Stimulated activated naive B cell treated with anti-CD40 and anti-IgM and Interleukin-4, amounts not matched to agents 10 μg/mL and 1 μg/mL and 100 μg/mL, for 72 hours (primary cell): ENCODE measurements around the gene ESD.
"Not testable (repeated sequence)": the region's sequence is repeated elsewhere in the genome, so short reads cannot be mapped to it uniquely, and the experiment has no call there.

ENCODE experiments used
- ATAC-seq, 2 donors: fragments of 150-1000 bp; cut with Tn5 transposase; replicated peaks; 2 replicates each; pipeline ENCODE4 v1.10.0; 2021; ENCODE audit warnings: moderate library complexity in 1 of 2
- DNase-seq: peaks from one replicate; pipeline ENCODE4 v3.0.0; 2021
- H3K27ac Mint-ChIP-seq: one replicate; pipeline ENCODE4 v1.8.0; 2022; ENCODE audit warnings: mild to moderate bottlenecking, mixed read lengths
- H3K27me3 Mint-ChIP-seq, 2 donors: one replicate each; pipeline ENCODE4 v1.8.0; 2022; ENCODE audit warnings: mixed read lengths in 2 of 2
- H3K36me3 Mint-ChIP-seq, 2 donors: one replicate each; pipeline ENCODE4 v1.8.0; 2022; ENCODE audit warnings: mixed read lengths in 2 of 2, mild to moderate bottlenecking in 1 of 2
- H3K4me1 Mint-ChIP-seq, 2 donors: one replicate each; pipeline ENCODE4 v1.8.0; 2022; ENCODE audit warnings: mixed read lengths in 2 of 2, mild to moderate bottlenecking in 1 of 2
- H3K4me3 Mint-ChIP-seq, 2 donors: one replicate each; pipeline ENCODE4 v1.8.0; 2022; ENCODE audit warnings: mild to moderate bottlenecking in 2 of 2, mixed read lengths in 2 of 2, moderate library complexity in 1 of 2
- H3K9me3 Mint-ChIP-seq, 2 donors: one replicate each; pipeline ENCODE4 v1.8.0; 2022; ENCODE audit warnings: mixed read lengths in 2 of 2, mild to moderate bottlenecking in 1 of 2

ESD gene

GRCh38 chr13:46771693-46772092, 25.3 kb downstream of the ESD start:
- Mint-ChIP-seq H3K27me3 (no peaks in the 10 kb centered on the region), H3K4me3 (no peak overlapping the region), H3K27ac (no peak overlapping the region), H3K4me1 (no peaks in the 10 kb centered on the region), H3K36me3 (peaks cover 45 to 63% of the 10 kb centered on the region in 2 donors), H3K9me3 (no peaks in the 10 kb centered on the region)
- DNase-seq (no peak), ATAC-seq (no peak)

GRCh38 chr13:46769925-46770324, 27.0 kb downstream of the ESD start:
- not testable (repeated sequence) for DNase-seq, H3K4me1 Mint-ChIP-seq, H3K9me3 Mint-ChIP-seq, ATAC-seq, H3K27me3 Mint-ChIP-seq, H3K27ac Mint-ChIP-seq, H3K4me3 Mint-ChIP-seq
- peaks cover 38 to 50% of the 10 kb centered on the region in 2 donors for H3K36me3 Mint-ChIP-seq

- DNase-seq: no peak
- Mint-ChIP-seq H3K27ac (no peak overlapping the region), H3K27me3 (peaks cover 5 to 13% of the 10 kb centered on the region in 2 donors), H3K36me3 (peaks cover 0 to 2% of the 10 kb centered on the region in 2 donors), H3K9me3 (no peaks in the 10 kb centered on the region), H3K4me3 (no peak overlapping the region), H3K4me1 (peaks cover 5 to 15% of the 10 kb centered on the region in 2 donors)
- no peak for ATAC-seq
Observed at GRCh38 chr13:46761866-46762265, 35.1 kb downstream of the ESD start.

GRCh38 chr13:46761174-46761573, 35.8 kb downstream of the ESD start:
- H3K9me3 Mint-ChIP-seq: no peaks in the 10 kb centered on the region
- peaks cover 8 to 17% of the 10 kb centered on the region in 2 donors for H3K4me1 Mint-ChIP-seq
- H3K4me3 Mint-ChIP-seq: no peak overlapping the region
- ATAC-seq (no peak), DNase-seq (no peak)
- H3K27me3 Mint-ChIP-seq: peaks cover 5 to 13% of the 10 kb centered on the region in 2 donors
- H3K27ac Mint-ChIP-seq: no peak overlapping the region
- peaks cover 0 to 2% of the 10 kb centered on the region in 2 donors for H3K36me3 Mint-ChIP-seq

- ATAC-seq (no peak), DNase-seq (no peak)
- Mint-ChIP-seq H3K27ac (no peak overlapping the region), H3K27me3 (peaks cover 5 to 13% of the 10 kb centered on the region in 2 donors), H3K36me3 (peaks cover 0 to 2% of the 10 kb centered on the region in 2 donors), H3K9me3 (no peaks in the 10 kb centered on the region), H3K4me3 (no peak overlapping the region), H3K4me1 (peaks cover 8 to 17% of the 10 kb centered on the region in 2 donors)
Observed at GRCh38 chr13:46759846-46760245, 37.1 kb downstream of the ESD start.

GRCh38 chr13:46757640-46758039, 39.3 kb downstream of the ESD start:
- Mint-ChIP-seq H3K4me3 (no peak overlapping the region), H3K27ac (no peak overlapping the region)

GRCh38 chr13:46756977-46757376, 40.0 kb downstream of the ESD start:
- Mint-ChIP-seq H3K9me3 (no peaks in the 10 kb centered on the region), H3K27me3 (peaks cover 5 to 13% of the 10 kb centered on the region in 2 donors), H3K4me1 (peaks cover 10 to 21% of the 10 kb centered on the region in 2 donors), H3K27ac (no peak overlapping the region), H3K36me3 (peaks cover 15 to 17% of the 10 kb centered on the region in 2 donors), H3K4me3 (no peak overlapping the region)
- ATAC-seq: peak in 1 of 2 donors; percentile 54
- no peak for DNase-seq

More at GRCh38 chr13:46757640-46758039, 39.3 kb downstream of the ESD start:
- ATAC-seq: no peak
- no peak for DNase-seq
- no peaks in the 10 kb centered on the region for H3K9me3 Mint-ChIP-seq
- peaks cover 8 to 17% of the 10 kb centered on the region in 2 donors for H3K4me1 Mint-ChIP-seq
- peaks cover 12 to 13% of the 10 kb centered on the region in 2 donors for H3K36me3 Mint-ChIP-seq
- H3K27me3 Mint-ChIP-seq: peaks cover 5 to 13% of the 10 kb centered on the region in 2 donors

- not testable (repeated sequence) for DNase-seq, H3K4me3 Mint-ChIP-seq, H3K9me3 Mint-ChIP-seq, ATAC-seq, H3K27ac Mint-ChIP-seq
- Mint-ChIP-seq H3K36me3 (peaks cover 22 to 28% of the 10 kb centered on the region in 2 donors), H3K4me1 (peaks cover 21 to 30% of the 10 kb centered on the region in 2 donors), H3K27me3 (peaks cover 5 to 13% of the 10 kb centered on the region in 2 donors)
Observed at GRCh38 chr13:46755508-46755907, 41.5 kb downstream of the ESD start.

GRCh38 chr13:46754812-46755211, 42.1 kb downstream of the ESD start:
- Mint-ChIP-seq H3K4me3 (no peak overlapping the region), H3K4me1 (peaks cover 22 to 30% of the 10 kb centered on the region in 2 donors), H3K27me3 (peaks cover 5 to 13% of the 10 kb centered on the region in 2 donors), H3K36me3 (peaks cover 27 to 32% of the 10 kb centered on the region in 2 donors), H3K9me3 (no peaks in the 10 kb centered on the region), H3K27ac (no peak overlapping the region)
- no peak for ATAC-seq
- DNase-seq: no peak

- H3K4me3 Mint-ChIP-seq: no peak overlapping the region
- H3K4me1 Mint-ChIP-seq: peaks cover 24 to 30% of the 10 kb centered on the region in 2 donors
- ATAC-seq (no peak), DNase-seq (no peak)
- H3K36me3 Mint-ChIP-seq: peaks cover 33 to 38% of the 10 kb centered on the region in 2 donors
- H3K27ac Mint-ChIP-seq: no peak overlapping the region
- no peaks in the 10 kb centered on the region for H3K9me3 Mint-ChIP-seq
- H3K27me3 Mint-ChIP-seq: peaks cover 5 to 13% of the 10 kb centered on the region in 2 donors
Observed at GRCh38 chr13:46753917-46754316, 43.0 kb downstream of the ESD start.

- peaks cover 23 to 29% of the 10 kb centered on the region in 2 donors for H3K4me1 Mint-ChIP-seq
- no peak overlapping the region for H3K27ac Mint-ChIP-seq
- H3K9me3 Mint-ChIP-seq: no peaks in the 10 kb centered on the region
- H3K4me3 Mint-ChIP-seq: no peak overlapping the region
- peaks cover 39 to 46% of the 10 kb centered on the region in 2 donors for H3K36me3 Mint-ChIP-seq
- H3K27me3 Mint-ChIP-seq: peaks cover 5 to 9% of the 10 kb centered on the region in 2 donors
- DNase-seq: no peak
- ATAC-seq: no peak
Observed at GRCh38 chr13:46753137-46753536, 43.8 kb downstream of the ESD start.

- Mint-ChIP-seq H3K36me3 (peaks cover 43 to 55% of the 10 kb centered on the region in 2 donors), H3K27ac (peak overlapping the region; percentile 56), H3K27me3 (no peaks in the 10 kb centered on the region), H3K9me3 (no peaks in the 10 kb centered on the region), H3K4me3 (peak overlapping the region; percentile 5 to 39), H3K4me1 (peaks cover 17 to 19% of the 10 kb centered on the region in 2 donors)
- DNase-seq: peak; percentile 49
- peak; percentile 99 for ATAC-seq
Observed at GRCh38 chr13:46751811-46752635, 44.9 kb downstream of the ESD start.

- Mint-ChIP-seq H3K36me3 (peaks cover 58 to 75% of the 10 kb centered on the region in 2 donors), H3K4me3 (no peak overlapping the region), H3K4me1 (peaks cover 14 to 19% of the 10 kb centered on the region in 2 donors), H3K27me3 (no peaks in the 10 kb centered on the region), H3K9me3 (no peaks in the 10 kb centered on the region), H3K27ac (peak overlapping the region; percentile 14)
- DNase-seq (no peak), ATAC-seq (no peak)
Observed at GRCh38 chr13:46749951-46750350, 47.0 kb downstream of the ESD start.

- Mint-ChIP-seq H3K4me3 (no peak overlapping the region), H3K9me3 (no peaks in the 10 kb centered on the region), H3K36me3 (peaks cover 47 to 75% of the 10 kb centered on the region in 2 donors), H3K27ac (no peak overlapping the region), H3K27me3 (no peaks in the 10 kb centered on the region), H3K4me1 (peaks cover 14 to 19% of the 10 kb centered on the region in 2 donors)
- ATAC-seq (no peak), DNase-seq (no peak)
Observed at GRCh38 chr13:46748300-46748699, 48.7 kb downstream of the ESD start.
